CD4-positive, alpha-beta T cell treated with Interleukin-12 subunit alpha and Interleukin-12 subunit beta, for 1 hour (primary cell): ENCODE data around the gene TUBA4A.
A peak's percentile ranks its signal among the peaks of the same experiment; 100 is the strongest.

Experiments
- DNase-seq: peaks from one replicate; pipeline ENCODE4 v3.0.0-alpha.2; 2020

The TUBA4A gene

GRCh38 chr2:219286436-219287115 is 32.9 kb upstream of the TUBA4A start:
- no peak for DNase-seq

GRCh38 chr2:219285894-219286425 is 32.2 kb upstream of the TUBA4A start:
- no peak for DNase-seq

GRCh38 chr2:219285373-219285735 is 31.6 kb upstream of the TUBA4A start:
- no peak for DNase-seq

- no peak for DNase-seq
Measured at GRCh38 chr2:219284501-219285372, 31.0 kb upstream of the TUBA4A start.

- DNase-seq: no peak
Measured at GRCh38 chr2:219282943-219283581, 29.3 kb upstream of the TUBA4A start.

- no peak for DNase-seq
Measured at GRCh38 chr2:219282375-219282774, 28.7 kb upstream of the TUBA4A start.

- no peak for DNase-seq
Measured at GRCh38 chr2:219281588-219281987, 27.9 kb upstream of the TUBA4A start.

GRCh38 chr2:219280651-219281050 is 26.9 kb upstream of the TUBA4A start:
- DNase-seq: no peak

- DNase-seq: no peak
Measured at GRCh38 chr2:219279916-219280516, 26.3 kb upstream of the TUBA4A start.

- peak; percentile 99 for DNase-seq
Measured at GRCh38 chr2:219279151-219279915, 25.6 kb upstream of the TUBA4A start, which contains the start of gene DNAJB2. Gene DNAJB2, plus strand, starts transcription at chr2:219279366. Its CDS starts 468 bp downstream, at chr2:219279834.

- peak; percentile 23 for DNase-seq
Measured at GRCh38 chr2:219278655-219279150, 25.0 kb upstream of the TUBA4A start.

- DNase-seq: peak; percentile 81
Measured at GRCh38 chr2:219277703-219278654, 24.3 kb upstream of the TUBA4A start.

- no peak for DNase-seq
Measured at GRCh38 chr2:219274361-219274921, 20.7 kb upstream of the TUBA4A start.

- DNase-seq: no peak
Measured at GRCh38 chr2:219273937-219274336, 20.2 kb upstream of the TUBA4A start.

- DNase-seq: no peak
Measured at GRCh38 chr2:219272995-219273394, 19.3 kb upstream of the TUBA4A start.

GRCh38 chr2:219272356-219272755 is 18.6 kb upstream of the TUBA4A start:
- no peak for DNase-seq

- DNase-seq: no peak
Measured at GRCh38 chr2:219271021-219271420, 17.3 kb upstream of the TUBA4A start.

GRCh38 chr2:219270055-219270372 is 16.3 kb upstream of the TUBA4A start:
- DNase-seq: no peak

- no peak for DNase-seq
Measured at GRCh38 chr2:219269362-219270054, 15.8 kb upstream of the TUBA4A start.

GRCh38 chr2:219268294-219268693 is 14.6 kb upstream of the TUBA4A start:
- no peak for DNase-seq
